Activated naive CD4-positive, alpha-beta T cell treated with anti-CD3 and anti-CD28 coated beads, Interleukin-2, amount 50 U/mL, for 16 hours (primary cell): Measurements from ENCODE around the gene LIPA.
"Not testable (repeated sequence)": the region's sequence is repeated elsewhere in the genome, so short reads cannot be mapped to it uniquely, and the experiment has no call there.

ENCODE experiments used
- DNase-seq: peaks from one replicate; pipeline ENCODE4 v3.0.0-alpha.2; 2020

The LIPA gene

GRCh38 chr10:89269433-89270152, 18.0 kb upstream of the LIPA start:
- no peak for DNase-seq

- DNase-seq, result no peak
These were observed 15.3 kb upstream of the LIPA start for GRCh38 chr10:89266721-89267453.

GRCh38 chr10:89263531-89263930, 12.0 kb upstream of the LIPA start:
- no peak for DNase-seq

- DNase-seq, result no peak
These were observed 11.5 kb upstream of the LIPA start for GRCh38 chr10:89263091-89263490.

GRCh38 chr10:89262086-89263051, 10.8 kb upstream of the LIPA start:
- DNase-seq, result no peak

GRCh38 chr10:89258881-89259280, 7.3 kb upstream of the LIPA start:
- DNase-seq, result no peak

GRCh38 chr10:89257581-89257980, 6.0 kb upstream of the LIPA start:
- no peak for DNase-seq

- no peak for DNase-seq
These were observed 5.4 kb upstream of the LIPA start for GRCh38 chr10:89256962-89257361.

GRCh38 chr10:89256340-89256739, 4.8 kb upstream of the LIPA start:
- DNase-seq, result no peak

GRCh38 chr10:89255793-89256192, 4.2 kb upstream of the LIPA start:
- no peak for DNase-seq

GRCh38 chr10:89255091-89255579, 3.6 kb upstream of the LIPA start:
- DNase-seq, result not testable (repeated sequence)

- no peak for DNase-seq
These were observed 630 bp upstream of the LIPA start for GRCh38 chr10:89252225-89252585.

- no peak for DNase-seq
These were observed 638 bp downstream of the LIPA start for GRCh38 chr10:89250865-89251408.

GRCh38 chr10:89248990-89249389, 2.6 kb downstream of the LIPA start:
- no peak for DNase-seq

GRCh38 chr10:89247623-89248022, 4.0 kb downstream of the LIPA start:
- DNase-seq, result not testable (repeated sequence)

GRCh38 chr10:89245802-89246201, 5.8 kb downstream of the LIPA start:
- DNase-seq, result no peak

- DNase-seq, result no peak
These were observed 8.6 kb downstream of the LIPA start for GRCh38 chr10:89242840-89243568.

- no peak for DNase-seq
These were observed 9.3 kb downstream of the LIPA start for GRCh38 chr10:89242345-89242684.

- DNase-seq, result no peak
These were observed 9.9 kb downstream of the LIPA start for GRCh38 chr10:89241486-89242344.

- DNase-seq, result no peak
These were observed 10.5 kb downstream of the LIPA start for GRCh38 chr10:89241026-89241425.

- no peak for DNase-seq
These were observed 11.1 kb downstream of the LIPA start for GRCh38 chr10:89240519-89240918.
